Right cardiac atrium (tissue), 5 donors: Measurements from ENCODE around the gene DGKI. TPM values are rescaled to one million over a fixed set of nuclear protein-coding genes. Genes with fewer than 3 reads are reported as not detected.

Experiments
- ATAC-seq, 2 donors: fragments of 200-7000 bp; cut with Tn5 transposase; one replicate each; pipeline versions ENCODE4 v1.8.0 to v1.9.1; 2020; ENCODE audit warnings: moderate library complexity in 2 of 2, mild to moderate bottlenecking in 1 of 2
- DNase-seq, 3 donors: peaks; one replicate each; pipeline ENCODE4 v3.0.0-alpha.2; 2020
- H3K27ac ChIP-seq: one replicate; pipeline ENCODE4 v1.5.1; 2013; ENCODE audit warnings: mild to moderate bottlenecking, low read length, control low read depth, moderate library complexity
- H3K27me3 ChIP-seq: one replicate; pipeline ENCODE4 v1.6.1; 2013; ENCODE audit not compliant: control insufficient read depth, insufficient read depth
- H3K4me1 ChIP-seq: one replicate; pipeline ENCODE4 v1.6.1; 2013; ENCODE audit warnings: low read length; ENCODE audit not compliant: control insufficient read depth, insufficient read depth
- H3K4me3 ChIP-seq: one replicate; pipeline ENCODE4 v1.5.1; 2013; ENCODE audit warnings: low read length, control low read depth
- H3K9me3 ChIP-seq: one replicate; pipeline ENCODE4 v1.6.1; 2013; ENCODE audit warnings: low read length; ENCODE audit not compliant: control insufficient read depth
- WGBS: extraction: QIAGEN DNeasy Blood & Tissue Kit; methylation state at CpG from one replicate; pipeline ENCODE4 v1.1.7; 2013; 5-methylcytosine and 5-hydroxymethylcytosine counted together
- intact Hi-C, 4 donors: fragments of 100-400 bp; cut with DNase I; formaldehyde crosslinking; loops; one replicate each; pipeline versions ENCODE4 v1.11.0 to v1.14.0; 2022 to 2023
- polyA plus RNA-seq: library from polyadenylated mRNA; stranded (reverse); fragments of 200-250 nt; gene quantifications from one replicate; pipeline ENCODE4 v1.2.3, GENCODE V29; 2013
- total RNA-seq, 4 donors: library from RNA; stranded (reverse); fragmentation: NEBNext Ultra II Directional; extraction: Animal tissue kit (Norgen Biotek cat#: 25700); gene quantifications; one replicate each; pipeline ENCODE4 v1.2.1, GENCODE V29; 2021
- donor health status: healthy with polysubstance abuse.
- donor health status: DM: no; HTN: yes; CAD: no.
- donor health status: DM: no; HTN: no; CAD: no.
- donor health status: DM: no; HTN: yes; CAD: no; lungs with severe emphysema.
- donor health status: DM: yes; HTN: yes; CAD: no.

Gene DGKI
- total and polyA plus RNA-seq, 5 donors: 2.1 to 14.9 (median 7.7) TPM

- no peak for DNase-seq
Measured at GRCh38 chr7:137563981-137564380, 282.8 kb downstream of the DGKI start.

DNA sequence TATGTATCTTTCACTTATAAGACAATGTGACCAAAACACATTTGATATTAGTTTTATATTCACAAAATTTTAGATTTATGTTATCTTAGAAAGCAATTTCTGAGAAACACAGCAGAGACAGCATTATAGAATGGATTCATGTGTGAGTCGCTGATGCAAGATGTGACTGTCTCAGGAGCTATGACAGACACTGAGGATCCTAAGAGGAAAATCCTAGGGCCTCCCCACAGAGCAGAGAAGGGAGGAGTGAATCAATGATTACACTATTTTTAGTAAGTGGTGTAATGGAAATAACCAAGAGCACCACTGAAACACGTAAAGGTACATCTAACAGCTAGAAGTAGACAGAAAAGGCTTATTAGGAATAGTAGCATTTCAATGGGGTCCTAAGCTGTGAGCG is 299.3 kb downstream of the DGKI start:
- Histone ChIP-seq H3K4me1 (no peaks in the 10 kb centered on the region), H3K9me3 (no peaks in the 10 kb centered on the region), H3K27ac (no peak overlapping the region), H3K27me3 (no peaks in the 10 kb centered on the region), H3K4me3 (no peak overlapping the region)
- WGBS: 81% methylated on average over 3 of the region's 3 CpGs
- DNase-seq (no peak), ATAC-seq (no peak)
- intact Hi-C loops: no loop called here

More at GRCh38 chr7:137563981-137564380, 282.8 kb downstream of the DGKI start:
- no peak for ATAC-seq
- H3K4me3 ChIP-seq: no peak overlapping the region
- H3K9me3 ChIP-seq: no peaks in the 10 kb centered on the region
- H3K4me1 ChIP-seq: no peaks in the 10 kb centered on the region
- H3K27me3 ChIP-seq: no peaks in the 10 kb centered on the region
- H3K27ac ChIP-seq: no peak overlapping the region
- intact Hi-C loops: no loop called here

DNA sequence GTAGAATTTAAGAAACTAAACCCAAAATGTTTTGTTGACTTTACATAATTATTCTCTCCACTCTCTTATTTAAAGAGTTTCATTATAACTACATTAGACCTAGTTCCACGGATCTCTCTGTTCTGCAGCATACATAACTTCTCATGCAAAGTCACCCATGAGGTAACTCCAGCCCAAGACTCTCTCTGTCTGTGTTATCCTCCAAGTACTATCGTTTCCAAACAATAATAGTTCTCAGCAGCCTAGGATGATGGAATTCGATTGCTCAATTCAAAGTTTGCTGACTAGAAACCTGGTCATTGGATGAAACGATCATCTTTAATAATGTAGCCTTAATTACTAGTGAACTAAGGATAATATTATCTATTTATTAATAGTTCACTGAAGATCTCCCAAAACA is 300.1 kb downstream of the DGKI start:
- Histone ChIP-seq H3K4me1 (no peaks in the 10 kb centered on the region), H3K9me3 (no peaks in the 10 kb centered on the region), H3K27ac (no peak overlapping the region), H3K27me3 (no peaks in the 10 kb centered on the region), H3K4me3 (no peak overlapping the region)
- no peak for DNase-seq
- 80% methylated on average over 4 of the region's 4 CpGs for WGBS
- ATAC-seq: no peak
- intact Hi-C loops: no loop called here

DNA sequence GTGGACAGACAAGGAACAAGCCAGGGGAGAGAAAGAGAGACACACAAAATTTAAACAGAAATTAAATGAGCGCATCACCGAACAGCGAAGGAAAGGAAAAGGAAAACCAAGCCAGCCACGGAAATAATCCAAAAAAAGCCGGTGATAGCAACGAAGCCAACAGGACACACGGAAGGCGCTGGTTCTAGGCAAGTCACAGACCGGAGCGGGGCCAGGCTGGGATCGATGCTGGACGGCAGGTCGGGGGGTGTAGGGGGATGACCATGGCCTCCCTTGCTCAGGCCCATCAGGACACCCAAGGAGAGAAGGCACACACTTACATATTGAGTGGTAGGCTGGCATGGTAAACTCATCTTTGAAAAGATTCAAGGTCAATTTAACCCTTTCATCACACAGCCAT is 300.8 kb downstream of the DGKI start:
- H3K4me1 ChIP-seq: no peaks in the 10 kb centered on the region
- no peak overlapping the region for H3K4me3 ChIP-seq
- H3K27me3 ChIP-seq: no peaks in the 10 kb centered on the region
- H3K27ac ChIP-seq: no peak overlapping the region
- WGBS: 94% methylated on average over 13 of the region's 13 CpGs
- DNase-seq: peak in 1 of 3 donors; percentile 35
- no peaks in the 10 kb centered on the region for H3K9me3 ChIP-seq
- no peak for ATAC-seq
- intact Hi-C loops: no loop called here

DNA sequence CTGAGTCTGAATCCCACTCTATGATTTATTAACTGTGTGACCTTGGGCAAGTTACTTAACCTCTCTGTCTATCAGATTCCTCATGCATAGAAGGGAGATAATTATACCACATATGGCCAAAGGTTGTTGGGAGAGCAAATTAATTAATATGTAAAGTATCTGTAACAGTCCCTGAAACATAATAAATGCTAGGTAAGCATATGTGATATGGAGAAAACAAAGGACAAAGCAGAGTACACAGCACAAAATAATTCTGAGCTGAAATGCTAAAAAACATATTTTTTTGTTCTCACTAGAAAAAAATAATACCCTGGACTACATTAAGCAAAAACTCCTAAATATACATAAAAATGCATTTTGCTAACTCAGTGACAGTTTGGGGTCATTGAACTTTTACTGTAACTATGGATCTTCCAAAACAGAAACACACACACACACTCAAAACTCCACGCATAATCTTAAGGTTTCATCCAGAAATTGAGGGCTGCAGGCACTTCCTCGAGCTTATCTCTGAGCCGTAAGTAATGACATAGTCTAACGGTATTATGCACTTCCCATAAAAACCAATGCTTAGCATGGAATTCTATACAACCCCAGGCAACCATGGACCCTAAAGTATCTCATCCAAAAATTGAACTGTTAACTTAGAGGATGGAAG is 301.6 kb downstream of the DGKI start:
- no peaks in the 10 kb centered on the region for H3K4me1 ChIP-seq
- ATAC-seq: no peak
- 32% methylated on average over 4 of the region's 4 CpGs for WGBS

DNA sequence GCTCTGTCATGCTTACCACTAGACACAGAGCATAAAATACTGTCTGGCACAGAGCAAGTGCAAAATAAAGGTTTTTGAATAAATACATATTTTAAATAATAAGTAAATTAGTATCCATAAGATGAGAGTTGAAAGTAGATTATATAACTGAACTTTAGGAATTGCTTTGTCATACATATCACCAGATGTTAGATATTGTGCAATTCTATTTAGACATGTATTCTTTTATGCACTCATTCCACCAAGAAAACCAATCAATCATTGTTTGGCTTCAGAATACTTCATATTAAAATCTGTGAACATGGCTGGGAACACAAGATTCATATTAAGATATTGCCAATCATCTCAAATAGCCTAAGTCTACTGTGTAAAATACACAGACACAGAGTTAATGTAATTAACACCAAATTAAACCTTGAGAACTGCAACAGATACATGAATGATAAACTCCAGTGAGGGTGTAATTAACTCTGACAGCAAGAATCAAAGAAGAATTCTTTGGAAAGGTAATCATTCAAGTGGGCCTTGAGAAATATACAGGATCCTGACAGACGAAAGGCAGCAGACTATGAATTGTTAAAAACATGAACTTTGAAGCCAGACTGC is 302.2 kb downstream of the DGKI start:
- H3K27me3 ChIP-seq: no peaks in the 10 kb centered on the region
- no peak overlapping the region for H3K4me3 ChIP-seq
- no peak overlapping the region for H3K27ac ChIP-seq
- WGBS: 89% methylated on average over 1 of the region's 1 CpG
- intact Hi-C loops: no loop called here
- ATAC-seq (no peak), DNase-seq (no peak)
- no peaks in the 10 kb centered on the region for H3K9me3 ChIP-seq
- no peaks in the 10 kb centered on the region for H3K4me1 ChIP-seq

More for the DNA sequence above, 301.6 kb downstream of the DGKI start:
- H3K4me3 ChIP-seq: no peak overlapping the region
- no peaks in the 10 kb centered on the region for H3K9me3 ChIP-seq
- H3K27me3 ChIP-seq: no peaks in the 10 kb centered on the region
- intact Hi-C loops: no loop called here
- H3K27ac ChIP-seq: no peak overlapping the region
- no peak for DNase-seq

GRCh38 chr7:137539111-137539715 is 307.6 kb downstream of the DGKI start:
- ATAC-seq: no peak
- Histone ChIP-seq H3K27me3 (no peaks in the 10 kb centered on the region), H3K4me3 (no peak overlapping the region), H3K9me3 (no peaks in the 10 kb centered on the region), H3K4me1 (no peaks in the 10 kb centered on the region), H3K27ac (no peak overlapping the region)
- WGBS: 58% methylated on average over 3 of the region's 3 CpGs
- intact Hi-C loops: no loop called here
- no peak for DNase-seq

DNA sequence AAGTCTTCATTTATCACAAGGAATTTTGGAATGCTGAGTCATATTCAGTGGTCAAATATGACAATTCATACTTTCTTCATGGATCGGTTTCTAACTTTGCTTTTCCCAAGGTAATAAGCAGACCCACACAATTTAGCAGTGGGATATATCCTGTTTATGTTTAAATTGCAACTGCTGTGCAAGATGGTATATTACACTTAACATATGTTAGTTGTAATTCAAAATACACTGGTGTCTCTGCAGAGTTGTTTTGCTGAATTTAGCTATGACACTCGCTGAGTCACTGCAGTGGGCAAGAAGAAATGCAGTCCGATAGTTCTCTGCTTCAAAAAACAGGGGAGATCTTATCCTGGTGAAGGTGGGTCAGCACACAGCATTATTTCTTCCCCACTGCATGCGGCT is 308.4 kb downstream of the DGKI start:
- DNase-seq: no peak
- Histone ChIP-seq H3K4me3 (no peak overlapping the region), H3K27ac (no peak overlapping the region), H3K4me1 (no peaks in the 10 kb centered on the region), H3K9me3 (no peaks in the 10 kb centered on the region), H3K27me3 (no peaks in the 10 kb centered on the region)
- intact Hi-C loops: no loop called here
- 81% methylated on average over 4 of the region's 4 CpGs for WGBS
- no peak for ATAC-seq

DNA sequence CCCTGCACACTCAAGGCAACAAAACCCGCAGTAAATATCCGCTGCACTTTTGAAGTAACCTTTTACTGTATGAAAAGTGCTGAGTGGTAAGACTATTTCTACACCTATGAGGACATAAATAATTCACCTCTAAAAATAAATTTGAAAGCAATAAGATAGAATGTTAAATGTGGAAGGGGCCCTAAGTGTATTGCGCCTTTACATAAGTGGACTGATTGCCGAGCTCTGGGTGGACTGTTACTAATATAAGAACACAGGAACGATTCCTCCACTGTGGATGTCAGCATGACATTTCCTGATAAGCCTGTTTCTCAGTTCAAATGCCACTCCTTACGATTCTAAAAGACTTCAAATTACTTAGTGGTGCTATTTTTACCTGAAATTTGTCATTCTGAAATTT is 311.2 kb downstream of the DGKI start:
- ATAC-seq (no peak), DNase-seq (no peak)
- WGBS: 50% methylated on average over 6 of the region's 6 CpGs
- Histone ChIP-seq H3K9me3 (no peaks in the 10 kb centered on the region), H3K4me3 (no peak overlapping the region), H3K27ac (no peak overlapping the region), H3K4me1 (no peaks in the 10 kb centered on the region), H3K27me3 (no peaks in the 10 kb centered on the region)
- intact Hi-C loops: no loop called here

- Histone ChIP-seq H3K4me3 (no peak overlapping the region), H3K9me3 (no peaks in the 10 kb centered on the region), H3K27ac (no peak overlapping the region), H3K4me1 (no peaks in the 10 kb centered on the region), H3K27me3 (no peaks in the 10 kb centered on the region)
- no peak for DNase-seq
- intact Hi-C loops: no loop called here
- 95% methylated on average over 4 of the region's 4 CpGs for WGBS
- ATAC-seq: no peak
Measured at GRCh38 chr7:137531671-137532070, 315.1 kb downstream of the DGKI start.

DNA sequence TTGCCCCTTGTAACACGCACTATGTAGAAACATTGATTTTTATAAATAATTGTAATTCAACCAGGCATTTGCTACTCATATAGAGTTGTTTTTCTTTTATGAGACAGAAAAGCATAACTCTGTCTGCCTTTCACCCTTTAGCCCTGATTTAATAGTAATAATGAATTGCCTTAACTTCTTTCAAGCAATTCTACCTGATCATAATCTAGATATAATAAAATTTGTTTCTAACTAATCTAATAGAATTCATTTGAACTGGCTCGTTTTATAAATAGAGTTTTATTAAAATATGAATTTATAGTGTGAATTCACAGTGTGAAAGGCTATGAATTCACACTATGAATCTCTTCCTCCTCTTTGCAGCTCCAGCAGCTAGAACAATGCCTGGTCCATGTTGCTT is 319.1 kb downstream of the DGKI start:
- 78% methylated on average over 2 of the region's 2 CpGs for WGBS
- intact Hi-C loops: no loop called here
- DNase-seq (no peak), ATAC-seq (no peak)
- no peaks in the 10 kb centered on the region for H3K9me3 ChIP-seq
- no peaks in the 10 kb centered on the region for H3K27me3 ChIP-seq
- H3K4me1 ChIP-seq: no peaks in the 10 kb centered on the region
- no peak overlapping the region for H3K27ac ChIP-seq
- H3K4me3 ChIP-seq: no peak overlapping the region
